Measurements from ENCODE around the gene SLC25A41.

- TF ChIP-seq CTCF (IDR thresholded peaks at IDR 0.05) (no peak), POLR2A (IDR thresholded peaks at IDR 0.05) (no peak)
These were observed 40.1 kb upstream of the SLC25A41 start for GRCh38 chr19:6473647-6474046.

Data from lower leg skin (tissue), 3 donors.